Measurements from ENCODE around the gene GM2A. TPM values are rescaled to one million over a fixed set of nuclear protein-coding genes. Genes with fewer than 3 reads are reported as not detected.

GM2A gene
- total and polyA plus RNA-seq, 9 of the 15 experiments (the other 6 are each of a cell fraction or from before 2014, with no cell fraction given): 5.8 to 36.0 (median 10.0) TPM

GRCh38 chr5:151295791-151296477, 42.9 kb downstream of the GM2A start:
- ChIA-PET POLR2A (interaction anchor here (0.5 to 0.6 kb wide), 2 partner anchors 170 to 172 kb away, joined by 3 read pairs; no protein-coding TSS in a partner anchor), CTCF (ENCODE audit: low intra/inter-chr PET ratio) (no interaction called here)
- no peak for ATAC-seq
- Histone ChIP-seq H3K9me3 (replicated peaks; ENCODE audit: control insufficient read depth, insufficient read depth, low read depth, low read length) (no peaks in the 10 kb centered on the region), H3K4me2 (ENCODE audit: insufficient read depth, low read length) (no peak overlapping the region), H3K27ac (ENCODE audit: extremely low read depth, low read depth, low read length) (no peak overlapping the region), H3K9me1 (ENCODE audit: control insufficient read depth, insufficient read depth, low read length) (no peaks in the 10 kb centered on the region), H3K4me1 (replicated peaks in 1 of 2; ENCODE audit: control insufficient read depth in 2 of 2, insufficient read depth in 2 of 2, low read length in 2 of 2) (no peaks in the 10 kb centered on the region), H3K36me3 (ENCODE audit: control insufficient read depth, insufficient read depth, low read length) (no peaks in the 10 kb centered on the region), H3K4me3 (no peak overlapping the region), H4K20me1 (replicated peaks; ENCODE audit: control insufficient read depth, insufficient read depth, low read length) (no peaks in the 10 kb centered on the region), H3K27me3 (ENCODE audit: control insufficient read depth in 2 of 2, insufficient read depth in 2 of 2, low read length in 2 of 2) (peaks cover 6 to 12% of the 10 kb centered on the region in 2 experiments), H3K79me2 (ENCODE audit: control insufficient read depth, insufficient read depth, low read length) (no peaks in the 10 kb centered on the region), H3K9ac (ENCODE audit: insufficient read depth in 1 of 2, low read depth in 2 of 2, low read length in 2 of 2) (no peak overlapping the region), H2AFZ (ENCODE audit: low read depth, low read length) (no peak overlapping the region)
- in situ Hi-C loops (cut with MboI): no loop called here
- no peak for FAIRE-seq
- WGBS (ENCODE audit: insufficient coverage, low coverage, missing lambda C conversion rate): 3% methylated on average over 7 of the region's 7 CpGs
- no TSS peak for BruUV-seq (replicated peaks)
- no peak for TF ChIP-seq HDAC2 (IDR thresholded peaks at IDR 0.05)
- TF ChIP-seq KLF13 (tag; IDR thresholded peaks at IDR 0.05; ENCODE audit: borderline replicate concordance, low read depth): no peak
- TF ChIP-seq FOS (IDR thresholded peaks at IDR 0.05; ENCODE audit: extremely low read depth, insufficient read length): no peak
- no peak for TF ChIP-seq POLR2A (conservative IDR thresholded peaks at IDR 0.05)
- TF ChIP-seq TAL1 (IDR thresholded peaks at IDR 0.05): no peak
- TF ChIP-seq RREB1 (CRISPR knock-in tag; IDR thresholded peaks at IDR 0.05): no peak
- TF ChIP-seq MIER1 (IDR thresholded peaks at IDR 0.05; ENCODE audit: low read depth): no peak
- no peak for TF ChIP-seq E2F1 (CRISPR knock-in tag; IDR thresholded peaks at IDR 0.05)
- TF ChIP-seq XRCC3 (IDR thresholded peaks at IDR 0.05): no peak
- no peak for TF ChIP-seq ZNF3 (CRISPR knock-in tag; IDR thresholded peaks at IDR 0.05)
- no peak for TF ChIP-seq PML (IDR thresholded peaks at IDR 0.05; ENCODE audit: low read length)
- no peak for TF ChIP-seq SIX5 (IDR thresholded peaks at IDR 0.05; ENCODE audit: borderline replicate concordance in 1 of 2, insufficient read depth in 1 of 2, low read depth in 1 of 2, low read length in 2 of 2)
- no peak for TF ChIP-seq RFX5 (IDR thresholded peaks at IDR 0.05; ENCODE audit: low read depth, low read length)
- no peak for TF ChIP-seq ZNF695 (CRISPR knock-in tag; IDR thresholded peaks at IDR 0.05)
- TF ChIP-seq COPS2 (conservative IDR thresholded peaks at IDR 0.05): no peak
- TF ChIP-seq CBX2 (IDR thresholded peaks at IDR 0.05; ENCODE audit: insufficient read depth, low read length, poor library complexity, severe bottlenecking): no peak
- intact Hi-C loops (cut with micrococcal nuclease): no loop called here
- DNase-seq (ENCODE audit: extremely low read depth in 1 of 4, low spot score in 3 of 4): no peak
